ENCODE measurements around the gene FSD2. TPM values are rescaled to one million over a fixed set of nuclear protein-coding genes. Genes with fewer than 3 reads are reported as not detected.

FSD2 gene, protein sequence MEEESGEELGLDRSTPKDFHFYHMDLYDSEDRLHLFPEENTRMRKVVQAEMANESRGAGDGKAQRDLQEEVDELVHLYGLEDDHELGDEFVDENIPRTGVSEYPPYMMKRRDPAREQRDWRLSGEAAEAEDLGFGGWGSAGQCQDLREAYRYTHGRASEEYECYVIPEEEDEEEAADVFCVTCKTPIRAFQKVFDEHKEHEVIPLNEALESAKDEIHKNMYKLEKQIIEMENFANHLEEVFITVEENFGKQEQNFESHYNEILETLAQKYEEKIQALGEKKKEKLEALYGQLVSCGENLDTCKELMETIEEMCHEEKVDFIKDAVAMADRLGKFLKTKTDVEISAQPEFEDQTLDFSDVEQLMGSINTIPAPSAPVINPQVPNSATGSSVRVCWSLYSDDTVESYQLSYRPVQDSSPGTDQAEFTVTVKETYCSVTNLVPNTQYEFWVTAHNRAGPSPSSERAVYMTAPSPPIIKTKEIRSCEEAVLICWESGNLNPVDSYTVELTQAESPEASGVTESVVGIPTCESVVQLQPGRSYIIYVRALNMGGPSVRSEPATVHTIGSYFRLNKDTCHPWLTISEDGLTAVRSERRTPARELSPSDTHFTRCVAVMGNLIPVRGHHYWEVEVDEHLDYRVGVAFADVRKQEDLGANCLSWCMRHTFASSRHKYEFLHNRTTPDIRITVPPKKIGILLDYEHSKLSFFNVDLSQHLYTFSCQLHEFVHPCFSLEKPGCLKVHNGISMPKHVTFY
- not detected in 2 replicates for total RNA-seq (2014; rRNA removed; shearing (Covaris generic))
- polyA plus RNA-seq (2014; cell fraction: nucleus; rRNA removed): not detected in 2 replicates

GRCh38 chr15:82805994-82806406 lies at the start of gene FSD2:
FSD2 (minus strand) TSS chr15:82806069; CDS start chr15:82787390, 18,679 bp downstream.
- DNase-seq (ENCODE audit: extremely low read depth, low read depth): no peak

- no peak for DNase-seq (ENCODE audit: extremely low read depth, low read depth)
Observed at GRCh38 chr15:82854554-82854953, 48.7 kb upstream of the FSD2 start.

GRCh38 chr15:82852941-82853561 lies 47.2 kb upstream of the FSD2 start:
- DNase-seq (ENCODE audit: extremely low read depth, low read depth): no peak

DNA sequence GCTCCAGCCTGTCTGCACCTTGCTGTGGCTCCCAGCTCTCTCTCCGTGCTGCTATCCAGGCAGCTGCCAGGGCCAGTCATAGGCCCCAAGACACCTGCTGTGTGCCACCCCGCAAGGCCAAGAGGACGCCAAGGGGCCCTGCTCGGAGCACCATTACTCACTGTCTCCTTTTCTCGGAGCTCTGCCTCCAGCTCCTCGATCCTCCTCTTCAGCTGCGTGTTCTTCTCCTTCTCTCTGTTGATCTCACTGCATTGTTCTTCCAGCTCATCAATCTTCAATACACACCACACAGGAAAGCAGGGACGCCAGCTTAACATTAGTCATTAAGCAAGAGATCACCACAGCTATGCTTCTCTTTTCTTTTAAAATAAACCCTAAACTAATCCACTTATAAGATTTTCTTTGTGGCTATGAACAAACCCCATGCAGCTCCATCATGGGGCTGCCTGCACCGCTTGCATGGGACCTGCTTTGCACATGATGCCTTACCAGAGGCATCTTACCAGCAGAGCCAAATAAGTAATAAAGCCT lies 46.2 kb upstream of the FSD2 start:
- no peak for DNase-seq (ENCODE audit: extremely low read depth, low read depth)

- DNase-seq (ENCODE audit: extremely low read depth, low read depth): no peak
Observed at GRCh38 chr15:82851306-82851850, 45.5 kb upstream of the FSD2 start.

DNA sequence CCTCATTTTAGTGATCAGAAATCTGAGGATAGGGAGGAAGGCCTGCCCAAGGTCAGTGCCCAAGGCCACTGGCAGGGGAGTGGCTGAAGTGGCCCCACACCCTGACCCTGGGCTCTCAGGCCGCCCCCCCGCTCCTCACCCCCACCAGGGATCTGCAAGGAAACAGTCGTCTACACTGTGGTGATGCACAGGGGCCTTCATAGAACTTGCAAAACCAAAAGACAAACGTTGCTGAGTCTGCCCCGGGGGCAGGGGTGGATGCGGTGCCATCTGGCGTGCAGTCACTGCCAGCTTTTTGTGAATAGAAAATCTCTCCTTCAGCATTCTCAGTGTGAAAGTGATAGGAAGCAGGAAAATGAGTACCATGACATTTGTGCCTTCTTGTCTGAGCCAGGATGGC lies 44.9 kb upstream of the FSD2 start:
- DNase-seq (ENCODE audit: extremely low read depth, low read depth): no peak

DNA sequence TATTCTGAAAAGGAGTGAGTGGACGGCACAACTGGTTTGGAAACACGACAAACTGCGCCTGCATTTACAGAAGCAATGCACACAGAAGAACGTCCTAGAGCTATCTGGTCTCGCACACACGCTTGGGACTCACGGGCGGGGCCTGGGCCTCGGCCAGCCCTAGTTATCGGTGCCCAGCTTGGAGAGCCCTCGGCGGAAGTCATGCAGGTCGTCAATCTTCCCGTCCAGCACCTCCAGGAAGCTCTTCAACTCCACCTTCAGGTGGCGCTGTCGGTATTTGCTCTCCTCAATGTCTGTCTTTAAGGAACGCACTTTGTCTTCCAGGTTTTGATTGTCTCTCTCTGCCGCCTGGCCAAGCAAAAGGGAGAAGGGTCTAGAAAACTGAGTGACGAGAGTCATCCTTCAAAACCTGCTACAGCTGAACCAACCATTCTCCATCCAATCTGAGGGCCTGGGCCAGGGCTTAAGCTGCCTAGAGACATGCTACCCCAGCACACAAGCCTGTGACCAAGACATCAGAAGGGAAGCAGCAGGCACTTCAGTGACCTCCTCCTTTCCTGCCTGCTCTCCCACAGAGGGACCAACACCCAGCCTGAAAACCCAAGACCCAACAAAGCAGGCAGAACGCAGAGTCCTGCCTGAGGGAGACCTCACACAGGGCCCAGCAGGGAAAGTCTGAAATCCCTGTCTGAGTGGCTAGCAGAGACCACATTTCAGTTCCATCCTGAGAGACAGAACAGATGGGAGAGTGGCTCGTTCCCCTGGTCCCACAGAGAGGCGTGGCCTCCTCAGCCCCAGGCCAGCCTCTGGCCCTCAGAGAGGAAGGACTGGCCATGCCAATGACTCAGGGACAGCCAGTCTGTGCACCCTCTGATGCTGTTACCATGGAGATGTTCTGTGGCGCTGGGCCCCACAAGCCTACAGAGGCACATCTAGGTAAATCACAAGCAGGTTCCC lies 44.0 kb upstream of the FSD2 start:
- peak; percentile 80 for DNase-seq (ENCODE audit: extremely low read depth, low read depth)

GRCh38 chr15:82848241-82848993 lies 42.5 kb upstream of the FSD2 start:
- no peak for DNase-seq (ENCODE audit: extremely low read depth, low read depth)

GRCh38 chr15:82847703-82848102 lies 41.8 kb upstream of the FSD2 start:
- DNase-seq (ENCODE audit: extremely low read depth, low read depth): no peak

GRCh38 chr15:82846621-82847020 lies 40.8 kb upstream of the FSD2 start:
- no peak for DNase-seq (ENCODE audit: extremely low read depth, low read depth)

DNA sequence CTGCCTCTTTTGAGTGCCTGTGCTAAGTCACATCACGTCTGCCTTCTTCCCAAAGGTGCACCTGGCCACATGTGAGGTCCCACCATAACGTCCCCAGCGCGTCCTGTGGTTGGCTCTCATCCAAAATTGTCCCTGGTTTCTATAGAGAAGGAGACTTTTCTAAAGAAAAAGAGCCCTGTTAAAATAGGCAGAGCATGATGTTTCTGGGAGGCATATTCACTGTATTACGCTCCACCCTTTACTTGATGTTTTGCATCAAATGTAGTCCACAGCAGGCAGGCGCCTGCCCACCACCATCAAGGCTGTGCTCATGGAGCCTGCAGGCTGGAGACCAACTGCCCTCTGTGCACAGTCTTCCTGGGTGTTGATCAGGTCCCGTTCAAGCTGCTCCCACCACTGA lies 39.8 kb upstream of the FSD2 start:
- DNase-seq (ENCODE audit: extremely low read depth, low read depth): no peak

GRCh38 chr15:82843566-82843965 lies 37.7 kb upstream of the FSD2 start:
- no peak for DNase-seq (ENCODE audit: extremely low read depth, low read depth)

GRCh38 chr15:82840166-82840565 lies 34.3 kb upstream of the FSD2 start:
- no peak for DNase-seq (ENCODE audit: extremely low read depth, low read depth)

DNA sequence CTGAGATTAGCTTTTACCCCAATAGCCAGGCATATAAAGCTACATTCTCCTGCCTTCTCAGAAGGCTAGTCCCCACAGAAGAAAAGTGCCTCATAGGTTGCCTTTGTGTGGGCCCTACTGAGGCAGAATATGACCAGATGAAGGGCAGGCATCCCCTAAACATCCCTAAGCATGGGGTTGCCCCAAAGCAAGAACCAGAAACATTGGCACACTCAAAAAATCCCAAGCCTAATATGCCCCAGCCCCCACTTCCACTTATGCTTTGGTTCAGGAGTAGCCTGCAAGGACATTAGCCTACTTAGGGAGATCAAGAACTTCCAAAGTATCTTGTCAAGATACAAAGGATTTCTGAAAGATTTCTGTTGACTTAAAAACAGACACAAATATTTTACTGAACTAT lies 33.3 kb upstream of the FSD2 start:
- no peak for DNase-seq (ENCODE audit: extremely low read depth, low read depth)

DNA sequence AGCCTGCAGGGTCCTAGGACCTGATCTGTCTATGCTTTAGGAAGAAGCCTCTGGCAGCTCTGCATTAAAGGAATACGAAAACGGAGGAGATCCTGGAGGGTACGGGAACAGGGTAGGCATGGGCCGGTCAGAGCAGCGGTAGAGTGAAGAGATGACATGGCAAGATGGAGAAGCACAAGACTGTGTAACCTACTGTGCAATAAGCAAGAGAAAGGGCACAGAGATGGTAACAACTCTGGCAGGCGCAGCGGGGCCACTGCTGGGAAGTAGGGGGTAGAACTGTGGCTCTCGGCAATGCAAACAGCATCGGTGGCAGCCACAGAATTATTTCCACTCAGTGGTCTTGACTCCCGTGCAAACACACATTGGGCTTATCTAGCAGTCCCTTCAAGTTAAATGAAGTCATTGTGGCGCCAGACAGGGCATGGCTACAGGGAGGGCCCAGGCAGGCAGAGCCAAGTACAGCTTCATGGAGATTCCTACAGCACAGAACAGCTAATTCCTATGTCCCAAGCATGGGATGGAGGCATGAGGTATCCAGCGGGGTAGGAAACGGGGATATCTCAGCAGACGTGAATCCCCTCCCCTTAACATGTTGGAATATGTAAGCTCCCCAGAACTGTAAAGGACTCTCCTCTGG lies 32.3 kb upstream of the FSD2 start:
- DNase-seq (ENCODE audit: extremely low read depth, low read depth): no peak

GRCh38 chr15:82835391-82835917 lies 29.6 kb upstream of the FSD2 start:
- no peak for DNase-seq (ENCODE audit: extremely low read depth, low read depth)

DNA sequence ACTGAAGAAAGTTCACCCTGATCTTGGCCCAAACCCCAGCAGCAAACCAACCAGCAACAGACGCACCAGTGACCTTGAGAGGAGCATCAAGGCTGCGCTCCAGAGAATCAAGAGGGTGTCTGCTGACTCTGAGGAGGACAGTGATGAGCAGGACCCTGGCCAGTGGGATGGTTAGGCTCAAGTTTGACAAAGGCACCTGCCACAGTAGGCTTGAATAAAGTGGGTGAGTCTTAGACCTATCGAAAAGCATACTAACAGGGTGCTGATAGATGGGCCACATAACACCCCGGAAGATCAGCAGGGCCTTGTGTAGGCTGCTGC lies 27.5 kb upstream of the FSD2 start:
- DNase-seq (ENCODE audit: extremely low read depth, low read depth): no peak

DNA sequence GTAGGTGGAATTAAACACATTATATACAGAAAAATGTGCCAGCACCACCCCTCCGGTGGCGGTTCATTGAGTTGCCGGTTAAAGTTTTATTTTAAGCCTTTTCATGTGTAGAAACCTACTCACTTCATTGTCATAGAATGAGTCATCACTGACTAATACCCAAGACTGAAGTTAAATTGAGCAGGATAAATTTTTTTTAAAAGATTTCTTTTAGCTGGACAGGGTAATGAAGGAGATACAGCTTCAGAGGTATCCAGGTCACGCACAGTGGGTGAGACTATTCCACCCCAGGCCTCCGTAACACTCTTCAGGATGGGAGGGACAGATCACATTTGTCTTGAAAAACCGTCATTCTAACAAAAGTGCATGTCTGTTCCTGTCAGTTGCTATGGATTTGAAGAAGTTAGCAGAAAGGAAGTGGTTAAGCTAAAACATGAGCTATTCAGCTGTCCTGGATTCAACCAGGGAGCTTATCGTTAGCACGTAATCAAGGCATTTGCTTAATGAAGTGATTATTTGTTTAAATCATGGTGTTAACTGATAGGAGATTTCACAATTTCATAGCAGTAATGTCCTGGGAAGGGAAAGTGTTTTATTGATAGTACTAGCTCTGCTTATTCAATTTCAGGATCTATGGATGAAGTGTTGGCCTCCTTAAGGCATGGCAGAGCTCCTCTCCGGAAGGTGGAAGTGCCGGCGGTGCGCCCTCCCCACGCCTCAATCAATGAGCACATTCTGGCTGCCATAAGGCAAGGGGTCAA lies 26.9 kb upstream of the FSD2 start:
- DNase-seq (ENCODE audit: extremely low read depth, low read depth): no peak
